ENCODE measurements around the gene IL32. TPM values are rescaled to one million over a fixed set of nuclear protein-coding genes. Genes with fewer than 3 reads are reported as not detected.

Gene IL32
- total RNA-seq, 1 experiment from 2014 or later: 24.9 TPM

DNA sequence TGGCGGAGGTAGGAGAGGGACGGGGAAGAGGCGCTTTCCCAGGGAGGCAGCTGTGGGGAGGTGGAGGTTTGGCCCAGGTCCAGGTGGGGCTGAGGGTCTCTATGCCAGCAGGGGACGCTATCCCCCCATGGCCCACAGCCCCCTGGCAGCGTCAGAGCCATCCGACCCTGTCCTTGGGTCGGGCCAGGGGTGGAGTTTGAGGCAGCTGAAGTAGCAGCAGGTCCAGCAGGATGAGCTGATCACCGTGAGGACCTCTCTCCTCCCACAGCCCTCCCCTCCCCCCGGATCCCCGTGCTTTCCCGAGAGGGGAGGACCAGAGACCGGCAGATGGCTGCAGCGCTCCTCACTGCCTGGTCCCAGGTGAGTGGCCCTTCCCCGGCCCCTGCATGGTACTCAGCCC lies 50.1 kb downstream of the IL32 start:
- DNase-seq (ENCODE audit: low read depth): no peak

- DNase-seq (ENCODE audit: low read depth): no peak
Observed at GRCh38 chr16:3118204-3118790, 52.9 kb downstream of the IL32 start.

DNA sequence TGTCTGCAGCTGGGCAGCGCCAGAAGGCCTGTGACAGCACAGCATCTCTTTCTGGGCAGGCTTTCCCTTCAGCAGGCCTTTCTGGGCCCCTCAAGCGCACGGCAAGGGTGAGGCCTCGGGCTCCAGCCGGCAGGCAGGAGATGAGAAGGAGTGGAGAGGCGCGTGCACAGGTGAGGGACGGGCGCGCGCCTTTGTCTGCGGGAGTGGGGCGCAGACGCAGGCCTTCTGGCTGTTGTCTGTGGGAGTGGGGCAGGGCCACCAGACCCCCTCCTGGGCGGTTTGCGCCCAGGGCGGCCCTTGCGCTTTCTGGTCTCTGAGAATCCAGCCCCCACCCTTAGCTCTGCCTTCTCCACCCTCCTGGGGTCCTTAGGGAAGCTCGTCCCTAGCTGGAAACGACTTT lies 53.4 kb downstream of the IL32 start:
- DNase-seq (ENCODE audit: low read depth): no peak

Other genes starting within 250 kb of the IL32 start
- gene PRSS21, start 248.4 kb upstream of the IL32 start, total RNA-seq (2014; rRNA removed; shearing (Covaris generic)): not detected in 2 replicates
- gene ZG16B, start 235.3 kb upstream of the IL32 start, total RNA-seq (2014; rRNA removed; shearing (Covaris generic)): 0.88 and 1.2 TPM in 2 replicates
- gene PRSS22, start 207.5 kb upstream of the IL32 start, total RNA-seq (2014; rRNA removed; shearing (Covaris generic)): 0.72 and 0.78 TPM in 2 replicates
- 70.4 and 91.8 TPM in 2 replicates for gene FLYWCH2, start 182.4 kb upstream of the IL32 start, total RNA-seq (2014; rRNA removed; shearing (Covaris generic))
- 7.9 and 13.5 TPM in 2 replicates for gene FLYWCH1, start 153.7 kb upstream of the IL32 start, total RNA-seq (2014; rRNA removed; shearing (Covaris generic))
- 0.24 and 0.49 TPM in 2 replicates for gene KREMEN2, start 101.4 kb upstream of the IL32 start, total RNA-seq (2014; rRNA removed; shearing (Covaris generic))
- 9.5 and 11.4 TPM in 2 replicates for gene PAQR4, start 96.3 kb upstream of the IL32 start, total RNA-seq (2014; rRNA removed; shearing (Covaris generic))
- gene PKMYT1, start 85.2 kb upstream of the IL32 start, total RNA-seq (2014; rRNA removed; shearing (Covaris generic)): 27.3 and 33.5 TPM in 2 replicates
- not detected in 2 replicates for gene CLDN9, start 52.7 kb upstream of the IL32 start, total RNA-seq (2014; rRNA removed; shearing (Covaris generic))
- not detected in 2 replicates for gene CLDN6, start 47.5 kb upstream of the IL32 start, total RNA-seq (2014; rRNA removed; shearing (Covaris generic))
- 184 and 304 TPM in 2 replicates for gene TNFRSF12A, start 45.3 kb upstream of the IL32 start, total RNA-seq (2014; rRNA removed; shearing (Covaris generic))
- gene HCFC1R1, start 41.7 kb upstream of the IL32 start, total RNA-seq (2014; rRNA removed; shearing (Covaris generic)): 21.7 and 38.6 TPM in 2 replicates
- gene THOC6, start 41.6 kb upstream of the IL32 start, total RNA-seq (2014; rRNA removed; shearing (Covaris generic)): 16.1 and 20.8 TPM in 2 replicates
- 0.36 and 0.68 TPM in 2 replicates for gene BICDL2, start 28.7 kb upstream of the IL32 start, total RNA-seq (2014; rRNA removed; shearing (Covaris generic))
- gene MMP25, start 19.1 kb upstream of the IL32 start, total RNA-seq (2014; rRNA removed; shearing (Covaris generic)): under 0.01 TPM in 1 of 2 replicates, not detected in the other
- not detected in 2 replicates for gene ZSCAN10, start 33.7 kb downstream of the IL32 start, total RNA-seq (2014; rRNA removed; shearing (Covaris generic))
- gene ZNF205, start 46.9 kb downstream of the IL32 start, total RNA-seq (2014; rRNA removed; shearing (Covaris generic)): 8.8 and 9.3 TPM in 2 replicates
- 1.6 and 2.0 TPM in 2 replicates for gene ZNF213, start 69.4 kb downstream of the IL32 start, total RNA-seq (2014; rRNA removed; shearing (Covaris generic))
- 0.36 TPM in 1 of 2 replicates, not detected in the other for gene OR1F1, start 122.6 kb downstream of the IL32 start, total RNA-seq (2014; rRNA removed; shearing (Covaris generic))
- gene ZNF200, start 169.5 kb downstream of the IL32 start, total RNA-seq (2014; rRNA removed; shearing (Covaris generic)): 9.8 and 14.9 TPM in 2 replicates
- gene MEFV, start 191.0 kb downstream of the IL32 start, total RNA-seq (2014; rRNA removed; shearing (Covaris generic)): 4.3 and 4.8 TPM in 2 replicates
- gene ZNF263, start 217.9 kb downstream of the IL32 start, total RNA-seq (2014; rRNA removed; shearing (Covaris generic)): 19.8 and 28.6 TPM in 2 replicates
- 4.4 and 5.0 TPM in 2 replicates for gene TIGD7, start 239.8 kb downstream of the IL32 start, total RNA-seq (2014; rRNA removed; shearing (Covaris generic))
- gene ZNF75A, start 239.9 kb downstream of the IL32 start, total RNA-seq (2014; rRNA removed; shearing (Covaris generic)): 15.3 and 16.0 TPM in 2 replicates

All from RPMI7951 (cell line).